ENCODE results near the gene ENPP1.

DNA sequence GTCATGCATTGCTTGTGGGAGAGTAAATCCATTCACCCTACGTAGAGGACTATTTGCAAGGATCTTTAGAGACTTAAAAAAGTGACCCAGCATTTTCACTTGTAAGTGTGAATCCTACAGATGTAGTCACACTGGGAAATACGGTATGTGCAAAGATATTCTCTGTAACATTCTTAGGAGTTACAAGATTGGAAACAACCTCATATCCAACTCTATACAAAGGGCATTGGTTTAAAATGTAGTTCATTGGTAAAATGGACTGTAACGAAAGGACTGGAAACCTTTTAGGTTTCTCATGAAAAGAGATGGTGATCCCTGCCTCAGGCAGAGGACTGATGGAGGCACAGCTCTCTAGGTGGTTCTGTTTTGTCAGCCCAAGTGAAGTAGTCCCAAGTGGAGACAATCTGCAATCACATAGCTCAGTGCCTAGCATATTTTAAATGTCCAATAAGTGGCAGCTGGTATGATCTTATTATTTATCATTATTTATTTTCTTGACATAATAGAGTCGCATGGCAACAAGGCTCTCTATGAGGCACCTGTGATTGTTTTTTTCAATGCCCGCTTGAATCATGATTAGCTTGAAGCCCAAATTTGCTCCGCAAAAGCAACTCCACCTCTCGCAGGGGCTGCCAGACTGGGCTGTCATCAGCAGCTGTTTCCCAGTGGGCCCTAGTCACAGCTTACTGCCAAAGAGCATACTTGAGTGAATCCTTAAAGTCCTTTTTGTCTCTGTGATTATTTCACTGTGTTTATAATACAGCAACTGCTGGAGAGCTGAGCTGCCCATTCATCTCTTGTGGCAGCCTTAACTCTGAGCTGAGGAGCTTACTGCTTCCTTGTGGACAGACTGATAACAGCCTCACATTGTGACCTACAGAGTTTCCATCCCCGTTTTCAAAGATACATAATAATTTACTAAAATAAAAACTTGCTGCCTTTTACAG lies 19.8 kb upstream of the ENPP1 start:
- TF ChIP-seq, protein P1, sequence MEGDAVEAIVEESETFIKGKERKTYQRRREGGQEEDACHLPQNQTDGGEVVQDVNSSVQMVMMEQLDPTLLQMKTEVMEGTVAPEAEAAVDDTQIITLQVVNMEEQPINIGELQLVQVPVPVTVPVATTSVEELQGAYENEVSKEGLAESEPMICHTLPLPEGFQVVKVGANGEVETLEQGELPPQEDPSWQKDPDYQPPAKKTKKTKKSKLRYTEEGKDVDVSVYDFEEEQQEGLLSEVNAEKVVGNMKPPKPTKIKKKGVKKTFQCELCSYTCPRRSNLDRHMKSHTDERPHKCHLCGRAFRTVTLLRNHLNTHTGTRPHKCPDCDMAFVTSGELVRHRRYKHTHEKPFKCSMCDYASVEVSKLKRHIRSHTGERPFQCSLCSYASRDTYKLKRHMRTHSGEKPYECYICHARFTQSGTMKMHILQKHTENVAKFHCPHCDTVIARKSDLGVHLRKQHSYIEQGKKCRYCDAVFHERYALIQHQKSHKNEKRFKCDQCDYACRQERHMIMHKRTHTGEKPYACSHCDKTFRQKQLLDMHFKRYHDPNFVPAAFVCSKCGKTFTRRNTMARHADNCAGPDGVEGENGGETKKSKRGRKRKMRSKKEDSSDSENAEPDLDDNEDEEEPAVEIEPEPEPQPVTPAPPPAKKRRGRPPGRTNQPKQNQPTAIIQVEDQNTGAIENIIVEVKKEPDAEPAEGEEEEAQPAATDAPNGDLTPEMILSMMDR (IDR thresholded peaks at IDR 0.05) = peak in 1 of 4 experiments; percentile 44
- no peak for TF ChIP-seq EP300 (IDR thresholded peaks at IDR 0.05)

Data from gastroesophageal sphincter (tissue), 3 donors.